NCI-H526 (cell line): ENCODE data around the gene AHNAK.
"Not testable (repeated sequence)": the region's sequence is repeated elsewhere in the genome, so short reads cannot be mapped to it uniquely, and the experiment has no call there.

Experiments
- DNase-seq, 2 experiments: peaks; one replicate each; lab custom pipeline; 2025; lab: John Stamatoyannopoulos, UW

AHNAK gene

GRCh38 chr11:62458212-62459002 is 88.2 kb downstream of the AHNAK start:
- peak; percentile 56 to 76 for DNase-seq

GRCh38 chr11:62457478-62457877 is 89.1 kb downstream of the AHNAK start:
- DNase-seq: peak in 1 of 2 experiments; percentile 65

- peak; percentile 39 to 64 for DNase-seq
Observed at GRCh38 chr11:62456630-62457029, 90.0 kb downstream of the AHNAK start.

- DNase-seq: no peak
Observed at GRCh38 chr11:62452839-62453468, 93.7 kb downstream of the AHNAK start.

GRCh38 chr11:62452261-62452660 is 94.3 kb downstream of the AHNAK start:
- no peak for DNase-seq

- DNase-seq: no peak
Observed at GRCh38 chr11:62451241-62451621, 95.4 kb downstream of the AHNAK start.

- no peak for DNase-seq
Observed at GRCh38 chr11:62450543-62451240, 95.9 kb downstream of the AHNAK start.

GRCh38 chr11:62449912-62450311 is 96.7 kb downstream of the AHNAK start:
- not testable (repeated sequence) for DNase-seq

- DNase-seq: no peak
Observed at GRCh38 chr11:62449451-62449851, 97.2 kb downstream of the AHNAK start.

- no peak for DNase-seq
Observed at GRCh38 chr11:62446091-62446490, 100.5 kb downstream of the AHNAK start.

- peak; percentile 82 to 87 for DNase-seq
Observed at GRCh38 chr11:62445314-62445740, 101.3 kb downstream of the AHNAK start.

- DNase-seq: peak; percentile 82 to 87
Observed at GRCh38 chr11:62444835-62445234, 101.8 kb downstream of the AHNAK start.

GRCh38 chr11:62444236-62444833 is 102.3 kb downstream of the AHNAK start:
- peak; percentile 56 to 87 for DNase-seq

GRCh38 chr11:62443390-62444235 is 103.0 kb downstream of the AHNAK start:
- no peak for DNase-seq

- no peak for DNase-seq
Observed at GRCh38 chr11:62439785-62440602, 106.6 kb downstream of the AHNAK start.

- peak; percentile 25 to 63 for DNase-seq
Observed at GRCh38 chr11:62438641-62439040, 108.0 kb downstream of the AHNAK start.

GRCh38 chr11:62437616-62438015 is 109.0 kb downstream of the AHNAK start:
- DNase-seq: no peak

GRCh38 chr11:62435846-62436660 is 110.6 kb downstream of the AHNAK start:
- DNase-seq: no peak

- DNase-seq: peak; percentile 97 to 99
Observed at GRCh38 chr11:62433904-62434276, 112.7 kb downstream of the AHNAK start.
